Adrenal gland (tissue), 5 donors: Measurements from ENCODE around the gene STX5.

Experiments used
- CTCF ChIP-seq, 6 experiments: fragments of 450-650 bp in 4 of 6; fragments of 200-600 bp in 2 of 6; sonication (generic) in 1 of 6; IDR thresholded peaks; 1 replicate in 5 of 6; 2 replicates in 1 of 6; pipeline versions ENCODE4 v1.5.1 to v1.8.0; 2016 to 2021; ENCODE audit warnings: antibody characterized with exemption in 6 of 6, mild to moderate bottlenecking in 2 of 6, moderate library complexity in 1 of 6
- POLR2A ChIP-seq, 2 donors: fragments of 450-650 bp; IDR thresholded peaks; one replicate each; pipeline ENCODE4 v1.6.1; 2017; ENCODE audit warnings: antibody characterized with exemption in 2 of 2, mild to moderate bottlenecking in 2 of 2, moderate library complexity in 1 of 2
- donor health status: DM: no; HTN: no; CAD: no.

GRCh38 chr11:62771144-62772021 is 60.5 kb downstream of the STX5 start, which contains the start of gene TAF6L:
- TF ChIP-seq CTCF (IDR thresholded peaks at IDR 0.05) (no peak), POLR2A (IDR thresholded peaks at IDR 0.05) (peak; percentile 8 to 56)
